ENCODE results near the gene MEP1A. TPM values are rescaled to one million over a fixed set of nuclear protein-coding genes. Genes with fewer than 3 reads are reported as not detected.

The MEP1A gene
- total RNA-seq, 2 experiments from 2014 or later, result not detected

GRCh38 chr6:46865221-46865620 is 72.0 kb downstream of the MEP1A start:
- H3K27ac ChIP-seq (ENCODE audit: low read depth in 1 of 2, low read length in 2 of 2), result no peak overlapping the region
- H3K27me3 ChIP-seq (ENCODE audit: control insufficient read depth in 1 of 2, insufficient read depth in 2 of 2, low read length in 2 of 2), result no peaks in the 10 kb centered on the region
- no peak for ATAC-seq (ENCODE audit: poor library complexity)
- Mint-ChIP-seq H3K36me3 (ENCODE audit: low read depth) (no peaks in the 10 kb centered on the region), H3K4me1 (ENCODE audit: low read depth) (no peaks in the 10 kb centered on the region), H3K27ac (no peak overlapping the region), H3K27me3 (peaks cover 21% of the 10 kb centered on the region), H3K9me3 (no peaks in the 10 kb centered on the region), H3K4me3 (no peak overlapping the region)
- TF ChIP-seq CTCF (IDR thresholded peaks at IDR 0.05), result no peak
- no peak for DNase-seq
- intact Hi-C loops (cut with DNase I, micrococcal nuclease), result no loop called here
- no peaks in the 10 kb centered on the region for H3K4me1 ChIP-seq (ENCODE audit: insufficient read depth, low read length)
- H3K4me3 ChIP-seq (ENCODE audit: low read length), result no peak overlapping the region
- POLR2A ChIA-PET, result no interaction called here
- no peaks in the 10 kb centered on the region for H3K9me3 ChIP-seq (ENCODE audit: control insufficient read depth in 1 of 2, insufficient read depth in 1 of 2, low read length in 2 of 2)
- CTCF ChIA-PET, result no interaction called here
- no peaks in the 10 kb centered on the region for H3K36me3 ChIP-seq (ENCODE audit: insufficient read depth, low read length)

- Histone ChIP-seq H3K4me3 (ENCODE audit: low read length) (no peak overlapping the region), H3K27me3 (ENCODE audit: control insufficient read depth in 1 of 2, insufficient read depth in 2 of 2, low read length in 2 of 2) (peaks cover 0 to 3% of the 10 kb centered on the region in 2 experiments), H3K4me1 (ENCODE audit: insufficient read depth, low read length) (no peaks in the 10 kb centered on the region), H3K27ac (ENCODE audit: low read depth in 1 of 2, low read length in 2 of 2) (no peak overlapping the region), H3K9me3 (ENCODE audit: control insufficient read depth in 1 of 2, insufficient read depth in 1 of 2, low read length in 2 of 2) (no peaks in the 10 kb centered on the region), H3K36me3 (ENCODE audit: insufficient read depth, low read length) (no peaks in the 10 kb centered on the region)
- H3K4me3 Mint-ChIP-seq, result no peak overlapping the region
- POLR2A ChIA-PET, result no interaction called here
- H3K9me3 Mint-ChIP-seq, result no peaks in the 10 kb centered on the region
- ATAC-seq (ENCODE audit: poor library complexity) (no peak), DNase-seq (no peak)
- H3K27me3 Mint-ChIP-seq, result peaks cover 21% of the 10 kb centered on the region
- no peak for TF ChIP-seq CTCF (IDR thresholded peaks at IDR 0.05)
- H3K27ac Mint-ChIP-seq, result no peak overlapping the region
- no peaks in the 10 kb centered on the region for H3K36me3 Mint-ChIP-seq (ENCODE audit: low read depth)
- CTCF ChIA-PET, result no interaction called here
- H3K4me1 Mint-ChIP-seq (ENCODE audit: low read depth), result no peaks in the 10 kb centered on the region
- intact Hi-C loops (cut with DNase I, micrococcal nuclease), result no loop called here
Measured at GRCh38 chr6:46867411-46867810, 74.2 kb downstream of the MEP1A start.

- Mint-ChIP-seq H3K27ac (no peak overlapping the region), H3K36me3 (ENCODE audit: low read depth) (no peaks in the 10 kb centered on the region), H3K9me3 (no peaks in the 10 kb centered on the region), H3K4me3 (no peak overlapping the region), H3K27me3 (peaks cover 20% of the 10 kb centered on the region), H3K4me1 (ENCODE audit: low read depth) (no peaks in the 10 kb centered on the region)
- intact Hi-C loops (cut with DNase I, micrococcal nuclease), result no loop called here
- Histone ChIP-seq H3K36me3 (ENCODE audit: insufficient read depth, low read length) (no peaks in the 10 kb centered on the region), H3K27me3 (ENCODE audit: control insufficient read depth in 1 of 2, insufficient read depth in 2 of 2, low read length in 2 of 2) (peaks cover 0 to 3% of the 10 kb centered on the region in 2 experiments), H3K4me3 (ENCODE audit: low read length) (no peak overlapping the region), H3K27ac (ENCODE audit: low read depth in 1 of 2, low read length in 2 of 2) (no peak overlapping the region), H3K9me3 (ENCODE audit: control insufficient read depth in 1 of 2, insufficient read depth in 1 of 2, low read length in 2 of 2) (no peaks in the 10 kb centered on the region), H3K4me1 (ENCODE audit: insufficient read depth, low read length) (no peaks in the 10 kb centered on the region)
- ATAC-seq (ENCODE audit: poor library complexity), result no peak
- POLR2A ChIA-PET, result no interaction called here
- no peak for TF ChIP-seq CTCF (IDR thresholded peaks at IDR 0.05)
- CTCF ChIA-PET, result no interaction called here
- DNase-seq, result no peak
Measured at GRCh38 chr6:46876126-46876525, 82.9 kb downstream of the MEP1A start.
